PFSK-1 (cell line): Measurements from ENCODE around the gene GPN2.

Experiments used
- FOXP2 ChIP-seq: optimal IDR thresholded peaks from 2 replicates; pipeline ENCODE3; 2011; ENCODE audit warnings: borderline replicate concordance, control low read depth, inconsistent platforms; ENCODE audit not compliant: insufficient read depth; ENCODE audit errors: extremely low read length, extremely low read depth
- POLR2AphosphoS5 ChIP-seq: IDR thresholded peaks from 2 replicates; pipeline ENCODE4 v1.6.1; 2012; ENCODE audit warnings: low read depth, mild to moderate bottlenecking, control low read depth, low read length, moderate library complexity
- REST ChIP-seq, 2 experiments: IDR thresholded peaks; 2 replicates each; pipeline versions ENCODE4 v1.6.1 to v1.8.0; 2011 to 2012; ENCODE audit warnings: low read depth in 2 of 2, low read length in 2 of 2, control low read depth in 1 of 2, inconsistent platforms in 1 of 2, mild to moderate bottlenecking in 1 of 2, moderate library complexity in 1 of 2; ENCODE audit not compliant: insufficient read depth in 1 of 2
- SIN3A ChIP-seq: IDR thresholded peaks from 2 replicates; pipeline ENCODE4 v1.6.1; 2012; ENCODE audit warnings: mild to moderate bottlenecking, low read length, moderate library complexity, borderline replicate concordance; ENCODE audit not compliant: insufficient read depth
- TAF1 ChIP-seq: IDR thresholded peaks from 2 replicates; pipeline ENCODE4 v1.6.1; 2012; ENCODE audit warnings: low read length, control low read depth, borderline replicate concordance; ENCODE audit not compliant: insufficient read depth

GPN2 gene

GRCh38 chr1:26858891-26859640 is 31.0 kb downstream of the GPN2 start:
- TF ChIP-seq POLR2AphosphoS5 = no peak
- no peak for TF ChIP-seq SIN3A
- no peak for TF ChIP-seq TAF1
- no peak for TF ChIP-seq FOXP2
- no peak for TF ChIP-seq REST (IDR thresholded peaks at IDR 0.05; ENCODE audit: insufficient read depth in 1 of 2, low read depth in 2 of 2, low read length in 2 of 2)

GRCh38 chr1:26858160-26858559 is 31.9 kb downstream of the GPN2 start:
- no peak for TF ChIP-seq TAF1
- no peak for TF ChIP-seq SIN3A
- TF ChIP-seq FOXP2 = no peak
- no peak for TF ChIP-seq POLR2AphosphoS5
- TF ChIP-seq REST (IDR thresholded peaks at IDR 0.05; ENCODE audit: insufficient read depth in 1 of 2, low read depth in 2 of 2, low read length in 2 of 2) = no peak

GRCh38 chr1:26857473-26858060 is 32.5 kb downstream of the GPN2 start:
- no peak for TF ChIP-seq POLR2AphosphoS5
- TF ChIP-seq REST (IDR thresholded peaks at IDR 0.05; ENCODE audit: insufficient read depth in 1 of 2, low read depth in 2 of 2, low read length in 2 of 2) = no peak
- TF ChIP-seq TAF1 = no peak
- no peak for TF ChIP-seq SIN3A
- no peak for TF ChIP-seq FOXP2

GRCh38 chr1:26856604-26857469 is 33.2 kb downstream of the GPN2 start:
- TF ChIP-seq FOXP2 (no peak), SIN3A (no peak), REST (IDR thresholded peaks at IDR 0.05; ENCODE audit: insufficient read depth in 1 of 2, low read depth in 2 of 2, low read length in 2 of 2) (no peak)
